Panc1 (cell line): Measurements from ENCODE around the gene OTOF.

Source experiments
- TF ChIP-seq, protein P1 (sequence below), 2 experiments: IDR thresholded peaks; 2 replicates each; pipeline ENCODE4 v1.6.1; 2011 to 2012; ENCODE audit warnings: low read depth in 2 of 2, control low read depth in 1 of 2, low read length in 1 of 2, mild to moderate bottlenecking in 1 of 2, moderate library complexity in 1 of 2; ENCODE audit not compliant: insufficient read depth in 1 of 2
- TF ChIP-seq, protein P2 (sequence below): fragments of 450-650 bp; IDR thresholded peaks from 2 replicates; pipeline ENCODE4 v1.5.1; 2017; ENCODE audit warnings: mild to moderate bottlenecking

DNA sequence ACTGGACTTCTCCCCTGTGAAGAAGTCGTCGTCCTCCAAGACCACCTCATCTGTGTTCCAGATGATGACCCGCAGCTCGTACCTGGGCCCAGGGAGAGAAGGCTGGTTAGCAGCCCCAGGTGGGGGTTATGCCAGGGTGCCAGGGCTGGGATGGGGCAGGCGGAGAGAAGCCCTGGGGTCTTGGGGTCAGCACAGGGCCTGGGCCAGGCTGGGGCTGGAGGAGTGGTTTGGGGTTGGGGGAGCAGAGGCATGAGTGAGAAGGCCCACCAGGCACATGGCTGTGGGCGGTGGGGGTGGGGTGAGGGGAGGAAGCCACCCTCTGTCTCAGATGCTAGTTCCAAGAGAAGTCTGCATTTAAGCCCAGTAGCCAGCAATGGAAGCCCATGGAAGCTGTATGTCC, 15.8 kb downstream of the OTOF start:
- TF ChIP-seq, protein P1, sequence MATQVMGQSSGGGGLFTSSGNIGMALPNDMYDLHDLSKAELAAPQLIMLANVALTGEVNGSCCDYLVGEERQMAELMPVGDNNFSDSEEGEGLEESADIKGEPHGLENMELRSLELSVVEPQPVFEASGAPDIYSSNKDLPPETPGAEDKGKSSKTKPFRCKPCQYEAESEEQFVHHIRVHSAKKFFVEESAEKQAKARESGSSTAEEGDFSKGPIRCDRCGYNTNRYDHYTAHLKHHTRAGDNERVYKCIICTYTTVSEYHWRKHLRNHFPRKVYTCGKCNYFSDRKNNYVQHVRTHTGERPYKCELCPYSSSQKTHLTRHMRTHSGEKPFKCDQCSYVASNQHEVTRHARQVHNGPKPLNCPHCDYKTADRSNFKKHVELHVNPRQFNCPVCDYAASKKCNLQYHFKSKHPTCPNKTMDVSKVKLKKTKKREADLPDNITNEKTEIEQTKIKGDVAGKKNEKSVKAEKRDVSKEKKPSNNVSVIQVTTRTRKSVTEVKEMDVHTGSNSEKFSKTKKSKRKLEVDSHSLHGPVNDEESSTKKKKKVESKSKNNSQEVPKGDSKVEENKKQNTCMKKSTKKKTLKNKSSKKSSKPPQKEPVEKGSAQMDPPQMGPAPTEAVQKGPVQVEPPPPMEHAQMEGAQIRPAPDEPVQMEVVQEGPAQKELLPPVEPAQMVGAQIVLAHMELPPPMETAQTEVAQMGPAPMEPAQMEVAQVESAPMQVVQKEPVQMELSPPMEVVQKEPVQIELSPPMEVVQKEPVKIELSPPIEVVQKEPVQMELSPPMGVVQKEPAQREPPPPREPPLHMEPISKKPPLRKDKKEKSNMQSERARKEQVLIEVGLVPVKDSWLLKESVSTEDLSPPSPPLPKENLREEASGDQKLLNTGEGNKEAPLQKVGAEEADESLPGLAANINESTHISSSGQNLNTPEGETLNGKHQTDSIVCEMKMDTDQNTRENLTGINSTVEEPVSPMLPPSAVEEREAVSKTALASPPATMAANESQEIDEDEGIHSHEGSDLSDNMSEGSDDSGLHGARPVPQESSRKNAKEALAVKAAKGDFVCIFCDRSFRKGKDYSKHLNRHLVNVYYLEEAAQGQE (IDR thresholded peaks at IDR 0.05; ENCODE audit: insufficient read depth in 1 of 2, low read depth in 2 of 2, low read length in 1 of 2): no peak
- TF ChIP-seq, protein P2, sequence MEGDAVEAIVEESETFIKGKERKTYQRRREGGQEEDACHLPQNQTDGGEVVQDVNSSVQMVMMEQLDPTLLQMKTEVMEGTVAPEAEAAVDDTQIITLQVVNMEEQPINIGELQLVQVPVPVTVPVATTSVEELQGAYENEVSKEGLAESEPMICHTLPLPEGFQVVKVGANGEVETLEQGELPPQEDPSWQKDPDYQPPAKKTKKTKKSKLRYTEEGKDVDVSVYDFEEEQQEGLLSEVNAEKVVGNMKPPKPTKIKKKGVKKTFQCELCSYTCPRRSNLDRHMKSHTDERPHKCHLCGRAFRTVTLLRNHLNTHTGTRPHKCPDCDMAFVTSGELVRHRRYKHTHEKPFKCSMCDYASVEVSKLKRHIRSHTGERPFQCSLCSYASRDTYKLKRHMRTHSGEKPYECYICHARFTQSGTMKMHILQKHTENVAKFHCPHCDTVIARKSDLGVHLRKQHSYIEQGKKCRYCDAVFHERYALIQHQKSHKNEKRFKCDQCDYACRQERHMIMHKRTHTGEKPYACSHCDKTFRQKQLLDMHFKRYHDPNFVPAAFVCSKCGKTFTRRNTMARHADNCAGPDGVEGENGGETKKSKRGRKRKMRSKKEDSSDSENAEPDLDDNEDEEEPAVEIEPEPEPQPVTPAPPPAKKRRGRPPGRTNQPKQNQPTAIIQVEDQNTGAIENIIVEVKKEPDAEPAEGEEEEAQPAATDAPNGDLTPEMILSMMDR: no peak
